HG03066 (cell line): ENCODE data around the gene TENM3.
A peak's percentile ranks its signal among the peaks of the same experiment; 100 is the strongest.
"Not testable (repeated sequence)": the region's sequence is repeated elsewhere in the genome, so short reads cannot be mapped to it uniquely, and the experiment has no call there.

ENCODE experiments used
- ATAC-seq: cut with Tn5 transposase; IDR thresholded peaks from one replicate; pipeline ENCODE4 v1.9.1; 2021; ENCODE audit warnings: low read depth; ENCODE audit not compliant: unreplicated experiment

TENM3 gene

GRCh38 chr4:182795446-182796238 lies 552.4 kb downstream of the TENM3 start:
- no peak for ATAC-seq

GRCh38 chr4:182799515-182800215 lies 556.5 kb downstream of the TENM3 start:
- no peak for ATAC-seq

GRCh38 chr4:182800216-182800515 lies 557.0 kb downstream of the TENM3 start:
- ATAC-seq = no peak

- no peak for ATAC-seq
Measured at GRCh38 chr4:182801636-182802035, 558.4 kb downstream of the TENM3 start.

GRCh38 chr4:182802621-182803020 lies 559.4 kb downstream of the TENM3 start:
- ATAC-seq = no peak

- no peak for ATAC-seq
Measured at GRCh38 chr4:182803235-182803634, 560.0 kb downstream of the TENM3 start.

GRCh38 chr4:182804131-182804530 lies 560.9 kb downstream of the TENM3 start:
- no peak for ATAC-seq

- ATAC-seq = no peak
Measured at GRCh38 chr4:182805321-182805720, 562.1 kb downstream of the TENM3 start.

- no peak for ATAC-seq
Measured at GRCh38 chr4:182805750-182806149, 562.5 kb downstream of the TENM3 start.

- ATAC-seq = peak; percentile 67
Measured at GRCh38 chr4:182806259-182807252, 563.4 kb downstream of the TENM3 start.

- no peak for ATAC-seq
Measured at GRCh38 chr4:182807346-182807745, 564.1 kb downstream of the TENM3 start.

GRCh38 chr4:182807767-182808548 lies 564.8 kb downstream of the TENM3 start:
- ATAC-seq = no peak

- peak; percentile 76 for ATAC-seq
Measured at GRCh38 chr4:182808673-182809416, 565.6 kb downstream of the TENM3 start.

GRCh38 chr4:182809417-182810102 lies 566.4 kb downstream of the TENM3 start:
- peak; percentile 17 for ATAC-seq

GRCh38 chr4:182810103-182810615 lies 567.0 kb downstream of the TENM3 start:
- no peak for ATAC-seq

- ATAC-seq = no peak
Measured at GRCh38 chr4:182812916-182813315, 569.7 kb downstream of the TENM3 start.

- not testable (repeated sequence) for ATAC-seq
Measured at GRCh38 chr4:182814065-182814464, 570.9 kb downstream of the TENM3 start.

GRCh38 chr4:182818926-182819730 lies 575.9 kb downstream of the TENM3 start:
- ATAC-seq = no peak
